Measurements from ENCODE around the gene CRYBA4. TPM values are rescaled to one million over a fixed set of nuclear protein-coding genes. Genes with fewer than 3 reads are reported as not detected.

CRYBA4 gene
- total and polyA plus RNA-seq, 4 donors, result not detected

- DNase-seq (ENCODE audit: low spot score), result no peak
- 74% methylated on average over 2 of the region's 2 CpGs for WGBS
- no peaks in the 10 kb centered on the region for H3K4me1 ChIP-seq (ENCODE audit: control insufficient read depth in 4 of 4, insufficient read depth in 4 of 4, low read length in 3 of 4)
- no peaks in the 10 kb centered on the region for H3K27me3 ChIP-seq (ENCODE audit: control insufficient read depth in 4 of 4, insufficient read depth in 4 of 4, low read length in 3 of 4)
- H3K4me3 ChIP-seq (ENCODE audit: low read depth in 1 of 3, low read length in 3 of 3), result no peak overlapping the region
- H3K27ac ChIP-seq (ENCODE audit: low read depth in 1 of 2, low read length in 2 of 2), result no peak overlapping the region
- no peaks in the 10 kb centered on the region for H3K36me3 ChIP-seq (ENCODE audit: control insufficient read depth in 4 of 4, insufficient read depth in 3 of 4, low read depth in 1 of 4, low read length in 3 of 4)
- H3K9ac ChIP-seq (ENCODE audit: low read depth in 1 of 2, low read length in 2 of 2), result no peak overlapping the region
- H3K9me3 ChIP-seq (ENCODE audit: control insufficient read depth in 4 of 4, low read length in 3 of 4), result no peaks in the 10 kb centered on the region
- no peak for TF ChIP-seq FOXA1 (IDR thresholded peaks at IDR 0.05)
- no peak for TF ChIP-seq GABPA (IDR thresholded peaks at IDR 0.05 in 1 of 2, conservative IDR thresholded peaks at IDR 0.05 in 1 of 2)
- TF ChIP-seq YY1 (IDR thresholded peaks at IDR 0.05), result no peak
- TF ChIP-seq SP1 (IDR thresholded peaks at IDR 0.05), result no peak
- no peak for TF ChIP-seq EGR1 (IDR thresholded peaks at IDR 0.05; ENCODE audit: low read depth in 2 of 2)
- no peak for TF ChIP-seq ZBTB33 (IDR thresholded peaks at IDR 0.05)
- no peak for TF ChIP-seq HNF4G (IDR thresholded peaks at IDR 0.05)
- TF ChIP-seq JUND (IDR thresholded peaks at IDR 0.05), result no peak
- no peak for TF ChIP-seq NR2F2 (IDR thresholded peaks at IDR 0.05)
- TF ChIP-seq TAF1 (conservative IDR thresholded peaks at IDR 0.05), result no peak
- TF ChIP-seq RXRA (IDR thresholded peaks at IDR 0.05), result no peak
- TF ChIP-seq RAD21 (IDR thresholded peaks at IDR 0.05), result no peak
- no peak for TF ChIP-seq HNF4A (conservative IDR thresholded peaks at IDR 0.05)
- TF ChIP-seq REST (IDR thresholded peaks at IDR 0.05), result no peak
- TF ChIP-seq ATF3 (IDR thresholded peaks at IDR 0.05), result no peak
- TF ChIP-seq FOXA2 (IDR thresholded peaks at IDR 0.05), result no peak
- TF ChIP-seq CTCF (IDR thresholded peaks at IDR 0.05; ENCODE audit: low read depth, low read length, missing input control), result no peak
- TF ChIP-seq, protein P1, sequence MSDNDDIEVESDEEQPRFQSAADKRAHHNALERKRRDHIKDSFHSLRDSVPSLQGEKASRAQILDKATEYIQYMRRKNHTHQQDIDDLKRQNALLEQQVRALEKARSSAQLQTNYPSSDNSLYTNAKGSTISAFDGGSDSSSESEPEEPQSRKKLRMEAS (IDR thresholded peaks at IDR 0.05), result no peak
Observed at GRCh38 chr22:26610996-26611395, 10.8 kb upstream of the CRYBA4 start.

All from liver (tissue), 9 donors.